Naive B cell (primary cell): ENCODE data around the gene ADGRL1. TPM values are rescaled to one million over a fixed set of nuclear protein-coding genes. Genes with fewer than 3 reads are reported as not detected.
"Not testable (repeated sequence)": the region's sequence is repeated elsewhere in the genome, so short reads cannot be mapped to it uniquely, and the experiment has no call there.

Experiments used
- ATAC-seq, 2 donors: fragments of 150-1000 bp; cut with Tn5 transposase; 2 replicates each; pipeline ENCODE4 v1.10.0; 2021; ENCODE audit warnings: low read depth in 2 of 2, mild to moderate bottlenecking in 2 of 2, moderate library complexity in 2 of 2
- DNase-seq: peaks from one replicate; pipeline ENCODE4 v3.0.0; 2022
- H3K27ac Mint-ChIP-seq, 6 donors: one replicate each; pipeline ENCODE4 v1.8.0; 2020 to 2022; ENCODE audit warnings: mild to moderate bottlenecking in 6 of 6, mixed read lengths in 6 of 6, moderate library complexity in 5 of 6, inconsistent platforms in 2 of 6
- H3K27me3 Mint-ChIP-seq, 3 donors: one replicate each; pipeline ENCODE4 v1.8.0; 2021 to 2022; ENCODE audit warnings: mixed read lengths in 3 of 3, mild to moderate bottlenecking in 1 of 3
- H3K36me3 Mint-ChIP-seq, 2 donors: one replicate each; pipeline ENCODE4 v1.8.0; 2020 to 2022; ENCODE audit warnings: mixed read lengths in 2 of 2, inconsistent platforms in 1 of 2, mild to moderate bottlenecking in 1 of 2
- H3K4me1 Mint-ChIP-seq, 3 donors: one replicate each; pipeline ENCODE4 v1.8.0; 2020 to 2022; ENCODE audit warnings: mixed read lengths in 3 of 3, inconsistent platforms in 1 of 3, mild to moderate bottlenecking in 1 of 3, moderate library complexity in 1 of 3
- H3K4me3 Mint-ChIP-seq, 8 donors: one replicate each; pipeline ENCODE4 v1.8.0; 2020 to 2022; ENCODE audit warnings: mild to moderate bottlenecking in 8 of 8, mixed read lengths in 8 of 8, moderate library complexity in 8 of 8, inconsistent platforms in 2 of 8
- H3K9me3 Mint-ChIP-seq, 7 donors: one replicate each; pipeline ENCODE4 v1.8.0; 2020 to 2022; ENCODE audit warnings: mixed read lengths in 7 of 7, mild to moderate bottlenecking in 5 of 7, inconsistent platforms in 2 of 7, moderate library complexity in 1 of 7
- polyA plus RNA-seq, 6 donors: library from polyadenylated mRNA; unstranded; fragments of 300-500 nt; fragmentation: Illumina TruSeq; gene quantifications; one replicate each; pipeline ENCODE4 v1.2.3, GENCODE V29; 2021; ENCODE audit warnings: low read depth in 6 of 6

The ADGRL1 gene
- polyA plus RNA-seq, 6 donors from 2014 or later: not detected

- peak overlapping the region in 1 of 6 donors; percentile 51 for H3K27ac Mint-ChIP-seq
- peak overlapping the region in 1 of 8 donors; percentile 41 for H3K4me3 Mint-ChIP-seq
- not testable (repeated sequence) for ATAC-seq, H3K27me3 Mint-ChIP-seq, DNase-seq, H3K9me3 Mint-ChIP-seq, H3K36me3 Mint-ChIP-seq
- H3K4me1 Mint-ChIP-seq: peaks cover 0 to 11% (median 8%) of the 10 kb centered on the region in 3 donors
Measured at GRCh38 chr19:14243718-14244117, 37.7 kb upstream of the ADGRL1 start.

DNA sequence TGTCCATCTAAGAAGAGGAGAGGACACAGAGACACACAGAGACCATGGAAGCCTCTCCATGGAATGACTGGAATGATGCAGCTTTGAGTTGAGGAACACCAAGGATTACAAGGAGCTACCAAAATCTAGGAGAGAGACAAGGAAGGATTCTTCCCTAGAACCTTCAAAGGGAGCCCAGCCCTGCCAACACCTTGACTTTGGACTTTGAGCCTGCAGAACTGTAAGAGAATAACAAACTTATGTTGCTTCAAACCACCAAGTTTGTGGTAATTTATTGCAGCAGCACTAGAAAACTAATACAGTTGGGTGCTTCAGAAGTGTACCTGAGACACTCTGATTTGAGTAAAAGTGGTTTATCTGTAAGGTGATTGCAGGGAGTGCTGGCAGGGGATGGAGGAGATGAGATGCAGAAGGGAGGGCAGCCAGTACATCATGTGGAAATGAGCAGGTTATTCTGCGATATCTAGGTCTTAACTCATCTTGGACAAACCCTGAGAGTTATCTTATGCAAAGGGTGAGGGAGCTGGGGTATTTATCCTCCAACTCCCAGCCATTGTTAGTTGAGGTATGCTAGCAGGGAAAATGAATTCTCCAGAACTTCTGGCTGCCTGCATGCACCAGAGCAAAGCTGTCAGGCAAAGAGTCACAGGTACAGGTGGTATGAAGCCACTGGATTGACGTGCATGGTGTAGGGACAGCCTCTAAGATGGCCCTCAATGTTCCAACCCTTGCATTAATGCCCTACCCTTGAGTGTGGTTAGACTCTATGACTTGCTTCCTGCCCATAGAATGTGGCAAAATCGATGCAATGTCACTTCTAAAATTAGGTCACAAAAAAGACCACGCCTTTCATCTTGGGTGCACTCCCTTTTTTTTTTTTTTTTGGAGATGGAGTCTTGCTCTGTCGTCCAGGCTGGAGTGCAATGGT, 31.3 kb upstream of the ADGRL1 start:
- Mint-ChIP-seq H3K9me3 (peaks cover 0 to 17% (median 4%) of the 10 kb centered on the region in 7 donors), H3K27ac (peak overlapping the region in 1 of 6 donors; percentile 49), H3K36me3 (no peaks in the 10 kb centered on the region), H3K4me1 (no peaks in the 10 kb centered on the region), H3K4me3 (no peak overlapping the region), H3K27me3 (peaks cover 0 to 7% (median 6%) of the 10 kb centered on the region in 3 donors)
- DNase-seq (no peak), ATAC-seq (no peak)

DNA sequence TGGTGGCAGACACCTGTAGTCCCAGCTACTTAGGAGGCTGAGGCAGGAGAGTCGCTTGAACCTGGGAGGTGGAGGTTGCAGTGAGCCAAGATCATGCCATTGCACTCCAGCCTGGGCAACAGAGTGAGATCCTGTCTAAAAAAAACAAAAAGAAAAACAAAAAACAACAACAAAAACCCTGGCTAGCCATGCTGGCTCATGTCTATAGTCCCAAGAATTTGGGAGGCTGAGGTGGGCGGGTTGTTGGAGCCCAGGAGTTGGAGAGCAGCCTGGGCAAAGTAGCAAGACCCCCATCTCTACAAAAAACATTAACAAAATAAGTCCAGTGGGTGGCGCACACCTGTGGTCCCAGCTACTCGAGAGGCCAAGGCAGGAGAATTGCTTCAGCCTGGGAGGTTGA, 27.0 kb upstream of the ADGRL1 start:
- not testable (repeated sequence) for H3K4me3 Mint-ChIP-seq, ATAC-seq, H3K27ac Mint-ChIP-seq, H3K36me3 Mint-ChIP-seq, H3K4me1 Mint-ChIP-seq, DNase-seq
- peaks cover 8 to 22% (median 21%) of the 10 kb centered on the region in 3 donors for H3K27me3 Mint-ChIP-seq
- peaks cover 0 to 16% (median 7%) of the 10 kb centered on the region in 7 donors for H3K9me3 Mint-ChIP-seq

DNA sequence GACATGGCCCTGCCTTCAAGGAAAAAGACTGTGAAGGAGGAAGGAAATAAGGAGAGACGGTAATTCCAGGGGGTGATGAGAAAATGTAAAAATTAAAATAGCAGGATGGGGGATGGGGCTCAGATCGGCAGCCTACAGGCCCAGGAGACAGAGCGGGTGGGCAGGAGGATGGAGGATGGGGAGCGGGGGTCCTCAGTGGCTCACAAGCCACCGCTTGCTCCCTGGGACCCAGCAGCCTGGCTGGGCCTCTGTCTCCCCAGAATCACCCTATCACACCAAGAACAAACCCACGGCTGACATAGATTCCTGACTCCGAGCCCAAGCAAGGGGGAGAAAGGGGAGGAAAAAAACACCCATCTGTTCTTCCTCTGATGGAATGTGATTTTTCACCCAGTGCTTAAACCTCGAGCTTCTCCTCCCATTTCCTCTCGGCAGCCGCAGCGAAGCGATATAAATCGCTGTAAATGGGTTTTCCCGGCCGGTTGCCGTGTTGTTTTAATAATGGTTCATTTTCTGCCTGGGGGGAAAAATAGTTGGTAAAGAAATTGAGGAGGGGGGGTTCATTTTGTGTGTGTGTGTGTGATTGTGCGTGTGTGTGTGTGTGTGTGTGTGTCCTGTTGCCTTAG, 22.6 kb upstream of the ADGRL1 start:
- H3K36me3 Mint-ChIP-seq, H3K4me3 Mint-ChIP-seq, H3K4me1 Mint-ChIP-seq, DNase-seq, ATAC-seq, H3K9me3 Mint-ChIP-seq: not testable (repeated sequence)
- Mint-ChIP-seq H3K27ac (peak overlapping the region in 1 of 6 donors; percentile 81), H3K27me3 (peaks cover 11 to 33% (median 24%) of the 10 kb centered on the region in 3 donors)

DNA sequence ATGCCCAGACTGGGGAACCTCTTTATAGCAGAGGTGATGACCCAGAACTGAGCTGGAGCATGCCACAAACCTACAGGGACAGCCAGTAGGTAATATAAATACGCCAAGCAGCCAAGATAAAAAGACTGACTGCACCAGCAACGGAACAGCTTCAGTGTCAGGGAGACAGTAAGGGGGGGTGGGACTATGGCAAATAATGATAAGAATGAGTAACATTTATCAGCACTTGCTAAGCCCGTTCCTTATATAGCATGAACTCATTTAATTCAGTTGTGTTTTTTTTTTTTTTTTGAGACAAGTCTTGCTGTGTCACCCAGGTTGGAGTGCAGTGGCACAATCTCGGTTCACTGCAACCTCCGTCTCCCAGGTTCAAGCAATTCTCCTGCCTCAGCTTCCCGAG, 20.5 kb upstream of the ADGRL1 start:
- not testable (repeated sequence) for H3K9me3 Mint-ChIP-seq, ATAC-seq, H3K4me3 Mint-ChIP-seq, DNase-seq, H3K27ac Mint-ChIP-seq, H3K36me3 Mint-ChIP-seq
- H3K4me1 Mint-ChIP-seq: peaks cover 2 to 11% (median 7%) of the 10 kb centered on the region in 3 donors
- peaks cover 16 to 41% (median 28%) of the 10 kb centered on the region in 3 donors for H3K27me3 Mint-ChIP-seq

- no peak for ATAC-seq
- Mint-ChIP-seq H3K4me3 (no peak overlapping the region), H3K27me3 (peaks cover 11 to 24% (median 23%) of the 10 kb centered on the region in 3 donors), H3K9me3 (peaks cover 0 to 2% (median 0%) of the 10 kb centered on the region in 7 donors), H3K27ac (no peak overlapping the region), H3K36me3 (no peaks in the 10 kb centered on the region), H3K4me1 (peaks cover 5 to 13% (median 6%) of the 10 kb centered on the region in 3 donors)
- no peak for DNase-seq
Measured at GRCh38 chr19:14222886-14223285, 16.9 kb upstream of the ADGRL1 start.

DNA sequence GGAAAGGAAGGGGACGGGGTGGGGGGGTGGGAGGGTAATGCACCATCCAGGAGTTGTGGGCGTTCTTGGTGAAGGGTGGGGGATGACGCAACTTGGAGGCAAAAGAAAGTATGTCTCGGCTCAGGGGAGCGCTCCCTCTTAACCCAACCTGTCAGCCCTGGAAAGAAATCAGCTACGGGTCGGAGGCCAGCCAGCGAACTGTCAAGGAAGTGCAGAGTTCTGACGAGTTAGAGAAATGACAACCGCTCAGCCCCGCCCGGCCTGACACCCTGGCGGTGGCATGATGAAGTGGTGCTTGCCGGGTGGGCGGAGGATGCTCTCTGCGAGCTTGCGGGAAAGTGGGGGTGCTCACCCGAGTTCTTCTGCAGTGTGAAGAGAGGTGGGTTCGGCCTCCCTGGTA, 15.4 kb upstream of the ADGRL1 start:
- H3K4me1 Mint-ChIP-seq: peaks cover 15 to 18% (median 16%) of the 10 kb centered on the region in 3 donors
- H3K36me3 Mint-ChIP-seq, H3K9me3 Mint-ChIP-seq: not testable (repeated sequence)
- peak overlapping the region in 7 of 8 donors; percentile 36 to 69 (median 56) for H3K4me3 Mint-ChIP-seq
- peak; percentile 63 for DNase-seq
- H3K27me3 Mint-ChIP-seq: peaks cover 9 to 24% (median 20%) of the 10 kb centered on the region in 3 donors
- peak; percentile 91 to 93 for ATAC-seq
- peak overlapping the region in 3 of 6 donors; percentile 9 to 76 (median 70) for H3K27ac Mint-ChIP-seq

DNA sequence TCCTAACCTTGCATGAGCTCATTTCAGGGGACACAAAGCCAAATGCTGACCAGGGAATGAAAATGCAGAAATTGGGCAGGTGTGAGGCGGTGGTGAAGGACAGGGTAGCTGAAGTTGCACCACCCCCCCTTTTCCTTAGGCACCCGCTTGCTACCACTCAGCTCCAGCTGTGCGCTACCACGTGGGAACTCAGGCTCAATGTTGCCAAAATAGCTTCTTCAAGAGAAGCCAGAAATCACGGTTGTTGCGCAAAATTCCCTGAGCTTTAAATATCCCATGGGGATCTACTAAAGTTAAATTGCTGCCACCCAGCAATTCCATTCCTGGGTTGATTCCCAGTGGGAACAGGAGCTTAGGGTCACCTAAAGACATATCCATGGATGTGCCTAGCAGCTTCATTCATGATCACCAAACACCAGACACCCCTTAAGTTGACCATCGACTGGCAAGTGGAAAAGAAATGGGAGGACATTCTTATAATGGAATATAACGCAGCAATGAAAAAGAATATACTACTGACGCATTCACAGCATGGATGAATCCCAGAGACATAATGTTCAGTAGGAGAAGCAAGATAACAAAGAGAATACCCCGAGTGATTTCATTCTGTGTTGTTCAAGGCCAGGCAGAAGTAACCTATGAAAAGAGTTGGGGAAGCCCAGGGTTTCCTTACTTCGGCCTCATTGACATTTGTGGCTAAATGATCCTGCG, 12.8 kb upstream of the ADGRL1 start:
- Mint-ChIP-seq H3K9me3 (peaks cover 0 to 2% (median 0%) of the 10 kb centered on the region in 7 donors), H3K36me3 (no peaks in the 10 kb centered on the region), H3K4me1 (peaks cover 15 to 18% (median 16%) of the 10 kb centered on the region in 3 donors), H3K27ac (peak overlapping the region in 1 of 6 donors; percentile 2), H3K27me3 (peaks cover 9 to 16% (median 13%) of the 10 kb centered on the region in 3 donors), H3K4me3 (peak overlapping the region in 1 of 8 donors; percentile 40)
- no peak for ATAC-seq
- DNase-seq: no peak

- peak overlapping the region in 1 of 6 donors; percentile 85 for H3K27ac Mint-ChIP-seq
- not testable (repeated sequence) for DNase-seq, H3K9me3 Mint-ChIP-seq, ATAC-seq, H3K36me3 Mint-ChIP-seq
- peak overlapping the region in 1 of 8 donors; percentile 12 for H3K4me3 Mint-ChIP-seq
- peaks cover 15 to 18% (median 16%) of the 10 kb centered on the region in 3 donors for H3K4me1 Mint-ChIP-seq
- peaks cover 8 to 13% (median 11%) of the 10 kb centered on the region in 3 donors for H3K27me3 Mint-ChIP-seq
Measured at GRCh38 chr19:14217886-14218285, 11.9 kb upstream of the ADGRL1 start.

GRCh38 chr19:14214580-14214979, 8.6 kb upstream of the ADGRL1 start:
- H3K4me1 Mint-ChIP-seq: peaks cover 11 to 16% (median 15%) of the 10 kb centered on the region in 3 donors
- no peaks in the 10 kb centered on the region for H3K36me3 Mint-ChIP-seq
- H3K27me3 Mint-ChIP-seq: peaks cover 0 to 17% (median 16%) of the 10 kb centered on the region in 3 donors
- H3K4me3 Mint-ChIP-seq: no peak overlapping the region
- ATAC-seq (no peak), DNase-seq (no peak)
- peaks cover 0 to 2% (median 0%) of the 10 kb centered on the region in 7 donors for H3K9me3 Mint-ChIP-seq
- peak overlapping the region in 2 of 6 donors; percentile 53 to 90 for H3K27ac Mint-ChIP-seq

DNA sequence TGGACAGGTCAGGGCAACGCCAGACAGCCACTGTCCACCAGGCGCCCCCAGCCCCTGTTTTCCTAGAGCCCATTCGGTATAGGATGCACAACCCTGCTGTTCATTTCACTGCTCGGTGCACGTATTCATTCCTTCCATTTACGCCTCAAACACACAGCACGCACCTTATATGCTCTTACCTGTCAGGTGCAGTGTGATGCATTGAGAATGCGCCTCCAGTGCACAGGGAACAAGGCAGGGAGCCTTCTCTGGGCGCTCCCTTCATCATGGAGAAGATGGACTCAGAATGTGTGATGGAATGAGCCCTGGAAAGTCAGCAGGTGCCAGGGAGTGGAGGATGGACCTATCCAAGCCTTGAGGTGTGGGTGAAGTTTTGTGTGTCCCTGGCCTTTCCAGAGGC, 4.2 kb upstream of the ADGRL1 start:
- not testable (repeated sequence) for H3K9me3 Mint-ChIP-seq, H3K27ac Mint-ChIP-seq, H3K36me3 Mint-ChIP-seq, DNase-seq, ATAC-seq
- peaks cover 17 to 25% (median 22%) of the 10 kb centered on the region in 3 donors for H3K4me1 Mint-ChIP-seq
- H3K4me3 Mint-ChIP-seq: peak overlapping the region in 1 of 8 donors; percentile 35
- peaks cover 12 to 43% (median 39%) of the 10 kb centered on the region in 3 donors for H3K27me3 Mint-ChIP-seq

- peak overlapping the region in 4 of 8 donors; percentile 22 to 72 (median 40) for H3K4me3 Mint-ChIP-seq
Measured at GRCh38 chr19:14209401-14209800, 3.4 kb upstream of the ADGRL1 start.

GRCh38 chr19:14208496-14208895, 2.5 kb upstream of the ADGRL1 start:
- peak overlapping the region in 5 of 8 donors; percentile 1 to 98 (median 56) for H3K4me3 Mint-ChIP-seq
- peaks cover 0 to 12% of the 10 kb centered on the region in 2 donors for H3K36me3 Mint-ChIP-seq
- not testable (repeated sequence) for H3K27ac Mint-ChIP-seq, DNase-seq, H3K9me3 Mint-ChIP-seq, ATAC-seq
- H3K4me1 Mint-ChIP-seq: peaks cover 27 to 36% (median 34%) of the 10 kb centered on the region in 3 donors
- H3K27me3 Mint-ChIP-seq: peaks cover 16 to 59% (median 56%) of the 10 kb centered on the region in 3 donors

More at GRCh38 chr19:14209401-14209800, 3.4 kb upstream of the ADGRL1 start:
- Mint-ChIP-seq H3K27me3 (peaks cover 15 to 50% (median 47%) of the 10 kb centered on the region in 3 donors), H3K4me1 (peaks cover 22 to 32% (median 27%) of the 10 kb centered on the region in 3 donors), H3K27ac (peak overlapping the region in 1 of 6 donors; percentile 26)
- not testable (repeated sequence) for ATAC-seq, H3K36me3 Mint-ChIP-seq, H3K9me3 Mint-ChIP-seq, DNase-seq
